ENCODE results near the gene ANKH.

GRCh38 chr5:14766584-14766983, 105.0 kb downstream of the ANKH start:
- no peak for TF ChIP-seq CTCF (optimal IDR thresholded peaks at IDR 0.05 in 1 of 3, IDR thresholded peaks at IDR 0.05 in 1 of 3, conservative IDR thresholded peaks at IDR 0.05 in 1 of 3; ENCODE audit: extremely low read depth in 1 of 3, insufficient read depth in 2 of 3, low read length in 3 of 3)
- TF ChIP-seq EZH2 (IDR thresholded peaks at IDR 0.05; ENCODE audit: low read length): no peak
